HG03060 (cell line): Measurements from ENCODE around the gene FGD4.
"Not testable (repeated sequence)": the region's sequence is repeated elsewhere in the genome, so short reads cannot be mapped to it uniquely, and the experiment has no call there.

Experiments
- ATAC-seq: cut with Tn5 transposase; IDR thresholded peaks from one replicate; pipeline ENCODE4 v1.9.1; 2021; ENCODE audit warnings: low read depth, moderate number of reproducible peaks; ENCODE audit not compliant: unreplicated experiment

The FGD4 gene

GRCh38 chr12:32488132-32488531 is 88.8 kb downstream of the FGD4 start:
- no peak for ATAC-seq

DNA sequence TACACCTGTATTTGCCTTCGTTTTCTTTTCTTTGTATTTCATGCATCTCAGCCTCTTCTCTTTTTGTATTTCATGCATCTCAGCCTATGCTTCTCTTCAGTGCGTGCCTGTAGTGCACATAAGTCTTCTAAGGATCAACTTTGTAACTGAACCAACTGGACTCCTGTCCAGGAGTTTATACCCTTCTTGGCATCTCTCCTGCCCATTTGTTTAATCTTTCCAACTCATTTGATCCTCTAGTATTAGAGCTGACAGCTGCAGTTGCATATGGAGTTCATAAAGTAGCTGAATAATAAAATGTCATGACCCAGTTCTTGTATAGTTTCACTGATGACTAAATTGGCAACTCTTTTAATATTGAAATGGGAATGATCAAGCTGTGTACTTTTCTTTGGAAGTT is 89.7 kb downstream of the FGD4 start:
- ATAC-seq, result no peak

GRCh38 chr12:32490801-32491200 is 91.4 kb downstream of the FGD4 start:
- no peak for ATAC-seq

DNA sequence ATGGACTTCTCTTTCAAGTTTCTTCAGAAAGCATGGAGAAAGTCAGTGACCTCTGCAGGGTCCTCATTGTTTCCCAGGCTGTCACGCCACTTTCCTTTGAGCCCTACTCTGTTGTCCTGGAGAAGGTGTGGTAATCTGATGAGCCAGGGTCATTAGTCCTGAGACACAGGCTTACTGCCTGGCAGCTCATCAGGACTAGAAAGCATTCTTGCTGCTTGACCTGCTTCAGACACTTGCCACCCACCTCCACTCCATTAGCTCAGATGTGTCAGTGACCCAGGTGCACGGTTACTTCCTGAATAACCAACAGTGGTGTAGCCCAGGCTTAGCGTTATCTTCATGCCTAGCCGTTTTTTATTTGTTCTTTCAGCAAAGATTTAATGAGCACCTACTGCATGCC is 93.9 kb downstream of the FGD4 start:
- ATAC-seq, result no peak

DNA sequence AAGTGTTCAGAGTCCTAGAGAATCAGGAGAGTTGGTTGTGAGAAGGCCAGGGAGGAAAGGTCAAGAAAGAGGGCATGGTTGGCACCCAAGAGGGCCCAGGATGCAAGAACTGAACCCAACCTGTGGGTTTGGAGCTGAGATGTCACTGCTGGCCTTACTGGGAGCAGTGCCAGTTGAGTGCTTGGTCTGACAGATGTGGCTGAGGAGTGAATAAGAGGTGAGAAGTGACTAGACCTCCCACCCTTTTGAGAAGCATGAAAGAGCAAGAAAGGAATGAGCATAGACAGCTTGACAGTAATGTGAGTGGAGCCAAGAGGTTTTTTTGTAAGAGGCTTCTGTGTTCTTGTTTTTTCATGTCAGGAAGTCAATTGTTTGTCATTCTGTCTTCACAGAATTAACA is 95.3 kb downstream of the FGD4 start:
- ATAC-seq, result no peak

DNA sequence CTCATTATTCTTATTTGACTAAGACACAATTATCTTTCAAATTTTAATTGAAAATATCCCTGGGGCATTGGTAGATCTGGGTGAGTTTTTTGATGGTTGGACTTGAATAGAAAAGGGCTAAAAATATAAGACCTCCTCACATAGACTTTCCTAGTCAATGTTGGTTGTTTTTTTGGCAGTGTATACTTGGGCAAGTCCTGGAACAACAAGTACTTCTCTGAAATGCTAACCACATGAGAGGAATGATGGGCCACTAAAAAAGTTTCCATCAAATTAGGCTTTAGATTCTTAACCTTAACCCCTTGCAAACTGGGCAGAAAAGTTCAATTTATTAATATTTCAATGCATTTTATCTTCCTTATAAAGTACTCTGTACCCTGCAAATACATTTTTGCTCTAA is 97.6 kb downstream of the FGD4 start:
- no peak for ATAC-seq

- no peak for ATAC-seq
Observed at GRCh38 chr12:32497864-32498263, 98.5 kb downstream of the FGD4 start.

- ATAC-seq, result no peak
Observed at GRCh38 chr12:32499048-32499447, 99.7 kb downstream of the FGD4 start.

- no peak for ATAC-seq
Observed at GRCh38 chr12:32501835-32502333, 102.5 kb downstream of the FGD4 start.

DNA sequence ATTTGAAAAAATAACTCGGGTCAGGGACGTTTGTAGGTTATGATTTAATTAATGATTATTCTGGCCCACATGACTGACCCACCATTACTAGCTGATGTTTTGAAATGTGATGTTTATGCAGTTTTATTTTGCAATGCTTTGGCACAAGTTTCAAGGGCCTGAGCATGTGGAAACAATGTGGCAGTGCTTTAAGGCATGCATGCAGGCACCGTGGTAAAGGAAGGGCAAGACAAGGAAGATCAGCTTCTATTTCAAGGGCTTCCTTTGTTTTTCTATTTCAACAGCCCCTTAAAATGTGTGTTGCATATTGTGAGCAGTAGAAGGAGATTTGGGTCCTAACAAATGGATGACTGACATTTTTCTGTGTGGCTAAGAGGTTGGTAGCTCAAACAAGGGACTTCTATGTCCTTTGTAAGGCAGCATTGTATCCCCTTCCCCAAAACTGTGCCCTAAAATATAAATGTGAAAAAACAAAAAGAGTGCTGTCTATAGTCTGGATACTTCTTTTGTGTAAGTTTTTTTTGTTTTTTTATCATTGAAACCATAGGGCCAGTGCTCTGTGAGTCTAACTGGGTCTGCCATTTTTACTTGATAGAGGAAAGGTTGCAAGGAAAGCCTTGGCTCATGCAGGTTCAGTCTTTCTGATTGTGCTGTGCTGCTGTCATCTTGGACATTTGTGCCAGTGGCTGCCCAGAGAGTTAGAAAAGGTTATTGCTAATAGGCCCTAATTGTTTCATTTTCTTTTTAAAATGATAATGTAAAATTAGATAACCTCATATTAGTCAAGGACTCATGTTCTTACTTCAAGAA is 103.5 kb downstream of the FGD4 start:
- ATAC-seq, result no peak

- no peak for ATAC-seq
Observed at GRCh38 chr12:32503730-32504129, 104.4 kb downstream of the FGD4 start.

DNA sequence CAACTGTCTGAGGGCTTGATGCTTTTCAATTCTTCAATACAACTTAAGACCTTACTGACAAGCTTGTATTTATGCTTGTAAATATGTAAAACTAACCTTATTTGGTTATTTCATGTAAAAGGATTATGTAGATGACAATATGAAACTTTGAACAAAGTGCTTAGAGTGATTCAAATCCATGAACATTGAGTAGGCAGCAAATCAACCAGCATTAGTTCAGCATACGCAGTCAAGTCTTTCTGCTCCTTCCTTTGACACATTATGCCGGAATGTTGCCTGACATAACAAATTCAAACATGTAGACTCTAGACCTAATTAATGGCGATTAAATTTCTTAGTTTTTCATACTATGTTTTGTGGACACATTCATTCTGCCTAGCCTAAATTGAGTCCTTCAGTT is 105.2 kb downstream of the FGD4 start:
- no peak for ATAC-seq

- no peak for ATAC-seq
Observed at GRCh38 chr12:32505067-32505945, 105.9 kb downstream of the FGD4 start.

DNA sequence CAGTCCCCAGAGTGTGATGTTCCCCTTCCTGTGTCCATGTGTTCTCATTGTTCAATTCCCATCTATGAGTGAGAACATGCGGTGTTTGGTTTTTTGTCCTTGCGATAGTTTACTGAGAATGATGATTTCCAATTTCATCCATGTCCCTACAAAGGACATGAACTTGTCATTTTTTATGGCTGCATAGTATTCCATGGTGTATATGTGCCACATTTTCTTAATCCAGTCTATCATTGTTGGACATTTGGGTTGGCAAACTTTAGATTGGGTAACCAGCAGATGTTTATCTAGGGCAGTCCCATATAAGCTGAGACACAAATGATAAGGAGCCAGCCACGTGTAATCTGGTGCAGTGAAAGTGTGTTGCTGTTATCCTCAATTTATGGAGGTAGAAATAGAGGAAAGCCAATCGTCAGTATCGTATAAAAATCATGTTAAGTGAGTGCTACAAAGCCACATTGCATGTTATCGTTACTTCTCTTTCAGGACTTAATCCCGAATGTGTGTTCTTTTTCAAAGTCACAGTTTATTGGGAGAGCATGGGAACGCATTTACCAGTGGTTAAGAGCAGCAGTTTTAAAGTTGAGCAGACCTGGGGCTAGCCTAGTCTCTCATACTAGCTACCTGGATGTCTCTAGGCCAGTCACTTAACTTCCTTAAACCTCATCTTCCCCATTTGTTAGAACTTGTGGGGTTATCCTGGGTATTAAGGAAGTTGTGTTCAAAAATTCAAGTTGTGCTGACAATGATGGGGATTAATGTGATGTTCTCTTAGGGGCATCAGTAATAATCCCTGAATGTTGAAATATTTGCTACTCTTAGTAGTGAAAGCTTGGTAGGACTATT is 108.0 kb downstream of the FGD4 start:
- ATAC-seq, result not testable (repeated sequence)

- no peak for ATAC-seq
Observed at GRCh38 chr12:32507942-32508320, 108.6 kb downstream of the FGD4 start.

GRCh38 chr12:32508626-32509025 is 109.3 kb downstream of the FGD4 start:
- no peak for ATAC-seq

DNA sequence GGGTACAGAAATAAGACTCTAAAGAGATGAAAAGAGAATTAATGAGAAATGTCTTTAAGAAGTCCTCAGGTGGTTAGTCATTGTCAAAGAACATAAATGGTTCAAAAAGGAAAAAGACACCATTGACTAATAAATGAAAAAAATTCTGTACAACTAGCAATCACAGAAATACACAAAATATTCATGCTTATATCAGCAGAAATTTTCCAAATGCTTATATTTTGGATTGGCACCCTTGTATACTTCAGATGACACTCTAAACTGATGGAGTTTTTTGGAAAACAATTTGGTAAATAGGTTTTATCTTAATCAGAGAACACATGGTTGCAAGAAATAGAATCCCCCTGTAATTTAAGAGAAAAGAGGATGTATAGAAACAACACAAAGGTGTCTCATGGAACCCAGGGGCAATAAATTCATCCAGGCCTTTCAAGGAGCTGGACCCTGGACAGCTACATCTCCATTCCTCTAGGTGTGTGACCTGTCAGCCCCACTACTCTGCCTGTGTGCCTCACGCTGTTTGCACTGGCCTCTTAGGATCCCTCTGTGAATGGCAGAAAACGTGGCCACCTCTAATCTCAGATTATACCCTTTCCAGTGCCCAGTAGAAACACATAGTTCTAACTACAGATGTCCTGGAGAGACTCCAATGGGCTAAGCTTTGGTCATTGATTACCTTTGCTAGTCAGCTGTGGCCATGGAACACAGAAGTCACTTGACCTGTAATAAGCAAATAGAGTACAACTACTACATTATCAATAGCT is 110.2 kb downstream of the FGD4 start:
- no peak for ATAC-seq

- ATAC-seq, result not testable (repeated sequence)
Observed at GRCh38 chr12:32511976-32512375, 112.6 kb downstream of the FGD4 start.

DNA sequence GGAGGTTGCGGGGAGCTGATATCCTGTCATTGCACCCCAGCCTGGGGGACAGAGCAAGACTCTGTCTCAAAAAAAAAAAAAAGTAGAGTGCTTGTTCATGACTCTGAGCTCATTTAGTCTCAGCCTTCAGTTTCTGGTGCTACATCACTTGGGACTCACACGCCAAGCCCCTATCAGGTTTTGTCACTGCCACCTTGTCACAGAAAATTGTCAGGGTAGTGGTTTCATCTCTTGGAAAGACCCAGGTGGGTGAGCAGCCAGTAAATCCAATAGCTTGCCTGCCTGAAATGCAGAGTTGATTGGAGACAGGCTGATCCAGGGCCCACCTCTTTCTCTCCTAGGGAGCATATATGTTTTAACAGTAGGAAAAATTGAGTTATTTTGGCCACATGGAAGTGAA is 113.0 kb downstream of the FGD4 start:
- no peak for ATAC-seq

GRCh38 chr12:32512910-32513309 is 113.6 kb downstream of the FGD4 start:
- no peak for ATAC-seq
